Right atrium auricular region (tissue), 2 donors: ENCODE data around the gene SST. TPM values are rescaled to one million over a fixed set of nuclear protein-coding genes. Genes with fewer than 3 reads are reported as not detected.

Experiments used
- DNase-seq: peaks from one replicate; pipeline ENCODE4 v3.0.0-alpha.2; 2019; ENCODE audit warnings: low spot score
- H3K27ac ChIP-seq, 2 donors: fragments of 200-600 bp; sonication (generic); 1 replicate in 1 of 2; 2 replicates in 1 of 2; pipeline ENCODE4 v1.5.1; 2016 to 2019
- H3K27me3 ChIP-seq, 2 donors: fragments of 200-600 bp; sonication (generic); one replicate each; pipeline versions ENCODE4 v1.5.1 to v1.6.0; 2017 to 2019
- H3K36me3 ChIP-seq: fragments of 200-600 bp; sonication (generic); one replicate; pipeline ENCODE4 v1.5.1; 2016
- H3K4me1 ChIP-seq, 2 donors: fragments of 200-600 bp; sonication (generic); one replicate each; pipeline versions ENCODE4 v1.5.1 to v1.6.0; 2017 to 2019
- H3K4me3 ChIP-seq, 2 donors: fragments of 200-600 bp; sonication (generic); 1 replicate in 1 of 2; 2 replicates in 1 of 2; pipeline ENCODE4 v1.5.1; 2017 to 2019; ENCODE audit warnings: mild to moderate bottlenecking in 1 of 2, moderate library complexity in 1 of 2
- H3K9me3 ChIP-seq, 2 donors: fragments of 200-600 bp; sonication (generic); one replicate each; pipeline ENCODE4 v1.5.1; 2019
- total RNA-seq, 2 donors: library from RNA; depleted of rRNA; stranded (reverse); fragments of >200 nt; gene quantifications; one replicate each; pipeline ENCODE4 v1.1.0, GENCODE V29; 2016
- TF ChIP-seq, protein P1 (sequence below), 2 donors: fragments of 200-600 bp; sonication (generic); IDR thresholded peaks; one replicate each; pipeline ENCODE4 v1.5.1; 2019; ENCODE audit warnings: antibody characterized with exemption in 2 of 2

Gene SST
- total RNA-seq: not detected

DNA sequence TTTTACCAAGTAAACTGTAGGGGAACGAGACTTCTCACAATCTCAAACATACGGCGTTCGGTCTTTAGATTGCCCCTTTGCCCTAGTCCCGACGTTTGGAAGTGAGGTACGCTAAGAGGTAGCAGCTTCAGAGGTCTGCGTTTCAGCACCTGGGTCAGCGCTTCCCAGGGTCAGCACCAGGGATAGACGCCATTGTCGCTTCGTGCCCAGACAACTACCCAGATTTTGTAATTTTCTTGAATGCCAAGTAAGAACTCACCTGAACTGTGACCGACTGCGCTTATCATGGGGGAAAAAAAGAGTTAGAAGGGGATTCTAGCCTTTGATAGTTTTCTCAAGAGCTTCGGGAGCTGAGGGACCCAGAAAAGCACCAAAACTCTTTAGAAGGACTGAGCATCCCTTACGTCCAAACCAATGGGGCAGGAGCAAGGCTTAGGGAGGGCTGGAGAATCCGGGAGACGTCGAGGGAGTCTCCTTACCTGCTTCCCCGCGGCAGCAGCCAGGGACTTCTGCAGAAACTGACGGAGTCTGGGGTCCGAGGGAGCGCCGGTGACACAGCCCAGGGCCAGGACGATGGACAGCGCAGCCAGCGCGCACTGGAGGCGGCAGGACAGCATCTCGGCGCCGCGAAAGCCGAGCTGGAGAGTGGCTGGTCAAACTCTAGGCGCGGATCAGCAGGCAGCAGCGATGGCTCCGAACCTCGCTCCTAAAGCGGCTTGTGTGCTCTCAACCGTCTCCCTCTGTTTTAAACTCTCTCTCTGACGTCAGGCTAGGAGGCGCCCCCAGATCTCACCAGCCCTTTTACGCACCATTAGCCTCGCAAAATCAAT is at the start of gene SST:
TSS of gene SST (minus strand) at position 720 of the 830 bp plus-strand sequence. CDS start at position 617, 103 bp downstream.
- DNase-seq: no peak
- Histone ChIP-seq H3K36me3 (no peaks in the 10 kb centered on the region), H3K4me1 (no peaks in the 10 kb centered on the region), H3K27ac (no peak within 1 kb of the TSS), H3K27me3 (peaks cover 0 to 5% of the 10 kb centered on the region in 2 donors), H3K9me3 (no peaks in the 10 kb centered on the region), H3K4me3 (no peak within 1 kb of the TSS)
- TF ChIP-seq, protein P1, sequence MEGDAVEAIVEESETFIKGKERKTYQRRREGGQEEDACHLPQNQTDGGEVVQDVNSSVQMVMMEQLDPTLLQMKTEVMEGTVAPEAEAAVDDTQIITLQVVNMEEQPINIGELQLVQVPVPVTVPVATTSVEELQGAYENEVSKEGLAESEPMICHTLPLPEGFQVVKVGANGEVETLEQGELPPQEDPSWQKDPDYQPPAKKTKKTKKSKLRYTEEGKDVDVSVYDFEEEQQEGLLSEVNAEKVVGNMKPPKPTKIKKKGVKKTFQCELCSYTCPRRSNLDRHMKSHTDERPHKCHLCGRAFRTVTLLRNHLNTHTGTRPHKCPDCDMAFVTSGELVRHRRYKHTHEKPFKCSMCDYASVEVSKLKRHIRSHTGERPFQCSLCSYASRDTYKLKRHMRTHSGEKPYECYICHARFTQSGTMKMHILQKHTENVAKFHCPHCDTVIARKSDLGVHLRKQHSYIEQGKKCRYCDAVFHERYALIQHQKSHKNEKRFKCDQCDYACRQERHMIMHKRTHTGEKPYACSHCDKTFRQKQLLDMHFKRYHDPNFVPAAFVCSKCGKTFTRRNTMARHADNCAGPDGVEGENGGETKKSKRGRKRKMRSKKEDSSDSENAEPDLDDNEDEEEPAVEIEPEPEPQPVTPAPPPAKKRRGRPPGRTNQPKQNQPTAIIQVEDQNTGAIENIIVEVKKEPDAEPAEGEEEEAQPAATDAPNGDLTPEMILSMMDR (IDR thresholded peaks at IDR 0.05): no peak

DNA sequence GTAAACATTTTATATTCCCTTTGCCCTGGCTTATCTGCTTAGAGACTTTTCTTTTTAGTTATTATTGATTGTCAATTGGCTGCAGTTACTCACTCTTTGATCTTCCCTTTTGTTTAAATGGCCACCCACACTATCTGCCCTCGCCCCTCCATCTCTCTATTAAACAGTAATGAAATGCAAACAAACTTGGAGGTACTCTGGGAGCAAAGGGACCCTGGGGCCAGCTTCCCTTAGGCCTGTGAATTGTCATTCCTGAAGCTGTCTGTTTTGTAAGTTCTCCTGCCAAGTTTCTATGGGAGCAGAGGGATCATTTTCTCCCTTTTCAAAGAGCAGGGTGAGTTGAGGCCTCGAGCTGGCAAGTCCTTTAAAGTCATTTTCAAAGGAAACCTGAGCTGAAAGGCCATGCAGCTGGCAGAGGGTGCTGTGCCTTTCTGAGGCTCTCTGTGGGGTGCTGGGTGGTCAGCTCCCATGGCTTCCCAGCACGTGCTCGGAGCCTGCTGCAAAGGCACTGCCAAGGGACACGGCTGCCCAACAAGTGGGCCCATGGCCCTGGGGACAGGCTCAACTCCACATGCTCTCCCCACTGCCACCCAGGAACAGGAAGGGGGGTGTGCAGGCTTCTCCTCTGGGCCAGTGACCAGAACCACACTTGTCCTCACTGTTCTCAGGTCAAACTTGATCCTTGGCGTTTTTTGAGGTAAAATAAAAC is 49.6 kb upstream of the SST start:
- Histone ChIP-seq H3K36me3 (peaks cover 43% of the 10 kb centered on the region), H3K9me3 (no peaks in the 10 kb centered on the region), H3K27me3 (no peaks in the 10 kb centered on the region), H3K4me1 (no peaks in the 10 kb centered on the region), H3K27ac (peak overlapping the region; percentile 2 to 9), H3K4me3 (no peak overlapping the region)
- no peak for DNase-seq
- TF ChIP-seq, protein P1 (IDR thresholded peaks at IDR 0.05): no peak

DNA sequence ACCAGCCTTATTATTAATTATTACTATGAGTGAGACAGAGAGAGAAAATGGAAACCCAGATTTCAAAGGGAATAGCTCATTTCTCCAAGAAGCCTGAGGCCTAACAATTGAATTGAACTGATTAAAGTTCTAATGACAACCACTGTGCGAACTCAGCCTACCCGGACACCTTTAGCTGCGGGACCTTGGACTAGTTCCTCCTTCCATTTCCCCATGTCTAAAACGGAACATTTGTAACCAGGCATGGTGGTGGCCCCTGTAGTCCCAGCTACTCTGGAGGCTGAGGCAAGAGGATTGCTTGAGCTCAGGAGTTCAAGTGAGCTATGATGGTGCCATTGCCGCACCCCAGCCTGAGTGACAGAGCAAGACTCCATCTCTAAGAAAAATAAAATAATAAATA is 48.6 kb upstream of the SST start:
- no peaks in the 10 kb centered on the region for H3K9me3 ChIP-seq
- DNase-seq: no peak
- TF ChIP-seq, protein P1 (IDR thresholded peaks at IDR 0.05): no peak
- H3K4me1 ChIP-seq: peaks cover 0 to 2% of the 10 kb centered on the region in 2 donors
- H3K27ac ChIP-seq: no peak overlapping the region
- no peaks in the 10 kb centered on the region for H3K27me3 ChIP-seq
- H3K4me3 ChIP-seq: no peak overlapping the region
- peaks cover 33% of the 10 kb centered on the region for H3K36me3 ChIP-seq

DNA sequence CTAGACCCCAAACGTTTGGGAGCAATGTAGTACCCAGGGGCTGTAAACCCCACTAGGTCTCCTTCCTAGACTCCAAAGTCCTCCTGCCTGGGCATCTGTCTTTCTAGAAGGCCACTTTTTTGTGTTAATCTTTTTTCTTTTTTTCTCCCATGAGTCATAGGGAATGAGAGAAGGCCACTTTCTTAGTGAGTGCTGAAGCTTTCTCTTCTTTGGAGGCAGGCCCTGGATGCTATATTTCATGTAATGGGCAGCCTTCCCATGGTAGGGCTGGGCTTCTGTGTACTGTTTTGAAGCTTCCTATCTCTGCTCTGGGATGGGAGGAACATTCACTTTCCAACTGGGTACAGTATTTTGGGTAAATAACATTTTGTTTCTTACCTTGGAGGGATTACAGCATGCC is 47.4 kb upstream of the SST start:
- Histone ChIP-seq H3K27me3 (no peaks in the 10 kb centered on the region), H3K9me3 (no peaks in the 10 kb centered on the region), H3K4me1 (peaks cover 0 to 4% of the 10 kb centered on the region in 2 donors), H3K4me3 (no peak overlapping the region), H3K36me3 (peaks cover 21% of the 10 kb centered on the region), H3K27ac (no peak overlapping the region)
- no peak for DNase-seq
- TF ChIP-seq, protein P1 (IDR thresholded peaks at IDR 0.05): no peak

DNA sequence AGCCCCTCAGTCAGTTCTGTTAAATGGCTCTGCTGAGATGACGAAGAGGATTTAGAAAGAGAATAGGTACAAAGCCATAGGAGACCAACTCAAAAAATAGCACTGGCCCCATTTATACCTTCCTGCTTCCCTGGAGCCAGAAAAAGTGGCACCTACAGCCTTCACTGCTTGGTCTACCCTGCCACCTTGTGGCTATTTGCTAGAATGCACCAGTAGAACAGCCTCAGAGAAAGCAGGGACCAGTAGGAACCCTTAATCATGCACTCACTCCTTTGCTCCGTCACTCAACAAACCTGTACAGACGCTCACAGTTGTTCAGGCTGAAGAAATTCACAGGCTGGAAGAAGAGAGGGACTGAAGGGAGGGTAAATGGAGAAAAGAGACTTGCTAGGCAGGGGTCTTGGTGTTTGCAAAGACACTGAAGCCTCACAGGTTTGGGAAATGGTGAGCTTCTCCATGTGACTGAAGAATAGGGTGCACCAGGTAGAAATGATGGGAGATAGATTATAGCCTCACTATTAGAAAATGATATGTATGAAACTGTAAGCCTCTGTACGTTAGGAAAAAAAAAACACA is 44.3 kb upstream of the SST start:
- Histone ChIP-seq H3K36me3 (no peaks in the 10 kb centered on the region), H3K4me1 (peaks cover 0 to 4% of the 10 kb centered on the region in 2 donors), H3K27me3 (no peaks in the 10 kb centered on the region), H3K4me3 (no peak overlapping the region), H3K9me3 (no peaks in the 10 kb centered on the region), H3K27ac (no peak overlapping the region)
- DNase-seq: peak; percentile 75
- TF ChIP-seq, protein P1 (IDR thresholded peaks at IDR 0.05): peak; percentile 91 to 96
